ENCODE results near the gene MR1.

The MR1 gene

GRCh38 chr1:181106022-181106312 lies 72.2 kb downstream of the MR1 start:
- DNase-seq (ENCODE audit: insufficient read length) (no peak), FAIRE-seq (no peak)
- no peak for TF ChIP-seq TAF1 (IDR thresholded peaks at IDR 0.05; ENCODE audit: borderline replicate concordance, low read depth, low read length)
- no peak for TF ChIP-seq POLR2AphosphoS5 (IDR thresholded peaks at IDR 0.05; ENCODE audit: low read depth, low read length)
- TF ChIP-seq POLR2A (IDR thresholded peaks at IDR 0.05; ENCODE audit: low read depth, low read length), result no peak

GRCh38 chr1:181106479-181106878 lies 72.7 kb downstream of the MR1 start:
- FAIRE-seq (no peak), DNase-seq (ENCODE audit: insufficient read length) (no peak)
- TF ChIP-seq TAF1 (IDR thresholded peaks at IDR 0.05; ENCODE audit: borderline replicate concordance, low read depth, low read length) (no peak), POLR2AphosphoS5 (IDR thresholded peaks at IDR 0.05; ENCODE audit: low read depth, low read length) (no peak), POLR2A (IDR thresholded peaks at IDR 0.05; ENCODE audit: low read depth, low read length) (no peak)

GRCh38 chr1:181107711-181108110 lies 73.9 kb downstream of the MR1 start:
- FAIRE-seq (no peak), DNase-seq (ENCODE audit: insufficient read length) (no peak)

GRCh38 chr1:181108304-181108867 lies 74.6 kb downstream of the MR1 start:
- no peak for FAIRE-seq

More at GRCh38 chr1:181107711-181108110, 73.9 kb downstream of the MR1 start:
- no peak for TF ChIP-seq POLR2A (IDR thresholded peaks at IDR 0.05; ENCODE audit: low read depth, low read length)
- no peak for TF ChIP-seq POLR2AphosphoS5 (IDR thresholded peaks at IDR 0.05; ENCODE audit: low read depth, low read length)
- TF ChIP-seq TAF1 (IDR thresholded peaks at IDR 0.05; ENCODE audit: borderline replicate concordance, low read depth, low read length), result no peak

GRCh38 chr1:181110013-181110412 lies 76.2 kb downstream of the MR1 start:
- FAIRE-seq, result no peak
- DNase-seq (ENCODE audit: insufficient read length), result no peak
- no peak for TF ChIP-seq TAF1 (IDR thresholded peaks at IDR 0.05; ENCODE audit: borderline replicate concordance, low read depth, low read length)
- no peak for TF ChIP-seq POLR2AphosphoS5 (IDR thresholded peaks at IDR 0.05; ENCODE audit: low read depth, low read length)
- no peak for TF ChIP-seq POLR2A (IDR thresholded peaks at IDR 0.05; ENCODE audit: low read depth, low read length)

More at GRCh38 chr1:181108304-181108867, 74.6 kb downstream of the MR1 start:
- TF ChIP-seq TAF1 (IDR thresholded peaks at IDR 0.05; ENCODE audit: borderline replicate concordance, low read depth, low read length) (no peak), POLR2AphosphoS5 (IDR thresholded peaks at IDR 0.05; ENCODE audit: low read depth, low read length) (no peak), POLR2A (IDR thresholded peaks at IDR 0.05; ENCODE audit: low read depth, low read length) (no peak)
- DNase-seq (ENCODE audit: insufficient read length), result no peak

Data from GM12892 (cell line).